Liver (tissue), 3 donors: ENCODE data around the gene SMIM9.

Experiments used
- EGR1 ChIP-seq, 2 donors: IDR thresholded peaks; 2 replicates each; pipeline ENCODE4 v1.6.1; 2016 to 2018; ENCODE audit warnings: antibody characterized with exemption in 2 of 2, low read depth in 2 of 2
- FOXA1 ChIP-seq: IDR thresholded peaks from 2 replicates; pipeline ENCODE4 v1.6.1; 2016; ENCODE audit warnings: antibody characterized with exemption
- GABPA ChIP-seq, 2 donors: IDR thresholded peaks in 1 of 2; conservative IDR thresholded peaks in 1 of 2; 2 replicates each; pipeline ENCODE4 v1.6.1; 2016; ENCODE audit warnings: antibody characterized with exemption in 2 of 2, mild to moderate bottlenecking in 1 of 2, moderate library complexity in 1 of 2
- JUND ChIP-seq, 2 donors: IDR thresholded peaks; 2 replicates each; pipeline ENCODE4 v1.6.1; 2016; ENCODE audit warnings: antibody characterized with exemption in 2 of 2
- RAD21 ChIP-seq, 2 donors: IDR thresholded peaks; 2 replicates each; pipeline ENCODE4 v1.6.1; 2016; ENCODE audit warnings: antibody characterized with exemption in 2 of 2, mild to moderate bottlenecking in 2 of 2
- RXRA ChIP-seq, 2 donors: IDR thresholded peaks; 2 replicates each; pipeline ENCODE4 v1.6.1; 2017 to 2018; ENCODE audit warnings: antibody characterized with exemption in 2 of 2, mild to moderate bottlenecking in 1 of 2
- SP1 ChIP-seq: IDR thresholded peaks from 2 replicates; pipeline ENCODE4 v1.6.1; 2018; ENCODE audit warnings: antibody characterized with exemption, mild to moderate bottlenecking
- TAF1 ChIP-seq: conservative IDR thresholded peaks from 2 replicates; pipeline ENCODE4 v1.6.1; 2016; ENCODE audit warnings: antibody characterized with exemption, mild to moderate bottlenecking
- YY1 ChIP-seq: IDR thresholded peaks from 2 replicates; pipeline ENCODE4 v1.6.1; 2016; ENCODE audit warnings: antibody characterized with exemption, mild to moderate bottlenecking
- TF ChIP-seq, protein P1 (sequence below): fragments of 150-350 bp; IDR thresholded peaks from 2 replicates; pipeline ENCODE4 v1.5.1; 2017; ENCODE audit warnings: improper control_type of control experiment, low read depth, low read length; ENCODE audit not compliant: missing input control
- TF ChIP-seq, protein P2 (sequence below): IDR thresholded peaks from 2 replicates; pipeline ENCODE4 v1.6.1; 2016; ENCODE audit warnings: antibody characterized with exemption
- TF ChIP-seq, protein P3 (sequence below): IDR thresholded peaks from 2 replicates; pipeline ENCODE4 v1.6.1; 2016; ENCODE audit warnings: antibody characterized with exemption
- TF ChIP-seq, protein P4 (sequence below): IDR thresholded peaks from 2 replicates; pipeline ENCODE4 v1.6.1; 2016; ENCODE audit warnings: antibody characterized with exemption, mild to moderate bottlenecking
- TF ChIP-seq, protein P5 (sequence below): IDR thresholded peaks from 2 replicates; pipeline ENCODE4 v1.6.1; 2016; ENCODE audit warnings: antibody characterized with exemption
- donor health status: healthy.
- donor health status: healthy.

DNA sequence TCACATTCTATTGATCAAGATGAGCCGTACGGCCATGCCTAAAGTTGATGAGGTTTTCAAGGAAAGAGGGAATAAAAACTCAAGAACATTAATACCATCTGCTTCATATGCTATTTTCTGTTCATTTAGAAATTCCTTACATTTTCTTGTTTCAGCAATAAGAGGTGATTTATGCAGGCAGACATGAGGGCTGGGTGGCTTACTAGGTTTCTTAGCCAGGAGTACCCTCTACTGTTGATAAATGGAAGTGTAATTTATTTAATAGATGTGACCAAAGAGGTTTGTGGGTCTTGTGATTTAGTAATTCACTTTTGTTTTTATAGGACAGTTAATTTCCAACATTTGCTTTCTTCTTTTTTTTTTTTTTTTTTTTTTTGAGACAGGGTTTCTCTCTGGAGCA is 6.4 kb upstream of the SMIM9 start:
- TF ChIP-seq, protein P1, sequence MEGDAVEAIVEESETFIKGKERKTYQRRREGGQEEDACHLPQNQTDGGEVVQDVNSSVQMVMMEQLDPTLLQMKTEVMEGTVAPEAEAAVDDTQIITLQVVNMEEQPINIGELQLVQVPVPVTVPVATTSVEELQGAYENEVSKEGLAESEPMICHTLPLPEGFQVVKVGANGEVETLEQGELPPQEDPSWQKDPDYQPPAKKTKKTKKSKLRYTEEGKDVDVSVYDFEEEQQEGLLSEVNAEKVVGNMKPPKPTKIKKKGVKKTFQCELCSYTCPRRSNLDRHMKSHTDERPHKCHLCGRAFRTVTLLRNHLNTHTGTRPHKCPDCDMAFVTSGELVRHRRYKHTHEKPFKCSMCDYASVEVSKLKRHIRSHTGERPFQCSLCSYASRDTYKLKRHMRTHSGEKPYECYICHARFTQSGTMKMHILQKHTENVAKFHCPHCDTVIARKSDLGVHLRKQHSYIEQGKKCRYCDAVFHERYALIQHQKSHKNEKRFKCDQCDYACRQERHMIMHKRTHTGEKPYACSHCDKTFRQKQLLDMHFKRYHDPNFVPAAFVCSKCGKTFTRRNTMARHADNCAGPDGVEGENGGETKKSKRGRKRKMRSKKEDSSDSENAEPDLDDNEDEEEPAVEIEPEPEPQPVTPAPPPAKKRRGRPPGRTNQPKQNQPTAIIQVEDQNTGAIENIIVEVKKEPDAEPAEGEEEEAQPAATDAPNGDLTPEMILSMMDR = peak; percentile 65
- TF ChIP-seq, protein P2, sequence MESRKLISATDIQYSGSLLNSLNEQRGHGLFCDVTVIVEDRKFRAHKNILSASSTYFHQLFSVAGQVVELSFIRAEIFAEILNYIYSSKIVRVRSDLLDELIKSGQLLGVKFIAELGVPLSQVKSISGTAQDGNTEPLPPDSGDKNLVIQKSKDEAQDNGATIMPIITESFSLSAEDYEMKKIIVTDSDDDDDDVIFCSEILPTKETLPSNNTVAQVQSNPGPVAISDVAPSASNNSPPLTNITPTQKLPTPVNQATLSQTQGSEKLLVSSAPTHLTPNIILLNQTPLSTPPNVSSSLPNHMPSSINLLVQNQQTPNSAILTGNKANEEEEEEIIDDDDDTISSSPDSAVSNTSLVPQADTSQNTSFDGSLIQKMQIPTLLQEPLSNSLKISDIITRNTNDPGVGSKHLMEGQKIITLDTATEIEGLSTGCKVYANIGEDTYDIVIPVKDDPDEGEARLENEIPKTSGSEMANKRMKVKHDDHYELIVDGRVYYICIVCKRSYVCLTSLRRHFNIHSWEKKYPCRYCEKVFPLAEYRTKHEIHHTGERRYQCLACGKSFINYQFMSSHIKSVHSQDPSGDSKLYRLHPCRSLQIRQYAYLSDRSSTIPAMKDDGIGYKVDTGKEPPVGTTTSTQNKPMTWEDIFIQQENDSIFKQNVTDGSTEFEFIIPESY = no peak
- TF ChIP-seq TAF1 = no peak
- TF ChIP-seq RXRA (IDR thresholded peaks at IDR 0.05) = no peak
- no peak for TF ChIP-seq FOXA1
- TF ChIP-seq, protein P3, sequence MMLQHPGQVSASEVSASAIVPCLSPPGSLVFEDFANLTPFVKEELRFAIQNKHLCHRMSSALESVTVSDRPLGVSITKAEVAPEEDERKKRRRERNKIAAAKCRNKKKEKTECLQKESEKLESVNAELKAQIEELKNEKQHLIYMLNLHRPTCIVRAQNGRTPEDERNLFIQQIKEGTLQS = no peak
- no peak for TF ChIP-seq EGR1 (IDR thresholded peaks at IDR 0.05; ENCODE audit: low read depth in 2 of 2)
- TF ChIP-seq, protein P4, sequence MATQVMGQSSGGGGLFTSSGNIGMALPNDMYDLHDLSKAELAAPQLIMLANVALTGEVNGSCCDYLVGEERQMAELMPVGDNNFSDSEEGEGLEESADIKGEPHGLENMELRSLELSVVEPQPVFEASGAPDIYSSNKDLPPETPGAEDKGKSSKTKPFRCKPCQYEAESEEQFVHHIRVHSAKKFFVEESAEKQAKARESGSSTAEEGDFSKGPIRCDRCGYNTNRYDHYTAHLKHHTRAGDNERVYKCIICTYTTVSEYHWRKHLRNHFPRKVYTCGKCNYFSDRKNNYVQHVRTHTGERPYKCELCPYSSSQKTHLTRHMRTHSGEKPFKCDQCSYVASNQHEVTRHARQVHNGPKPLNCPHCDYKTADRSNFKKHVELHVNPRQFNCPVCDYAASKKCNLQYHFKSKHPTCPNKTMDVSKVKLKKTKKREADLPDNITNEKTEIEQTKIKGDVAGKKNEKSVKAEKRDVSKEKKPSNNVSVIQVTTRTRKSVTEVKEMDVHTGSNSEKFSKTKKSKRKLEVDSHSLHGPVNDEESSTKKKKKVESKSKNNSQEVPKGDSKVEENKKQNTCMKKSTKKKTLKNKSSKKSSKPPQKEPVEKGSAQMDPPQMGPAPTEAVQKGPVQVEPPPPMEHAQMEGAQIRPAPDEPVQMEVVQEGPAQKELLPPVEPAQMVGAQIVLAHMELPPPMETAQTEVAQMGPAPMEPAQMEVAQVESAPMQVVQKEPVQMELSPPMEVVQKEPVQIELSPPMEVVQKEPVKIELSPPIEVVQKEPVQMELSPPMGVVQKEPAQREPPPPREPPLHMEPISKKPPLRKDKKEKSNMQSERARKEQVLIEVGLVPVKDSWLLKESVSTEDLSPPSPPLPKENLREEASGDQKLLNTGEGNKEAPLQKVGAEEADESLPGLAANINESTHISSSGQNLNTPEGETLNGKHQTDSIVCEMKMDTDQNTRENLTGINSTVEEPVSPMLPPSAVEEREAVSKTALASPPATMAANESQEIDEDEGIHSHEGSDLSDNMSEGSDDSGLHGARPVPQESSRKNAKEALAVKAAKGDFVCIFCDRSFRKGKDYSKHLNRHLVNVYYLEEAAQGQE = no peak
- TF ChIP-seq JUND (IDR thresholded peaks at IDR 0.05) = no peak
- TF ChIP-seq SP1 = no peak
- TF ChIP-seq, protein P5, sequence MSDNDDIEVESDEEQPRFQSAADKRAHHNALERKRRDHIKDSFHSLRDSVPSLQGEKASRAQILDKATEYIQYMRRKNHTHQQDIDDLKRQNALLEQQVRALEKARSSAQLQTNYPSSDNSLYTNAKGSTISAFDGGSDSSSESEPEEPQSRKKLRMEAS = no peak
- TF ChIP-seq GABPA (IDR thresholded peaks at IDR 0.05 in 1 of 2, conservative IDR thresholded peaks at IDR 0.05 in 1 of 2) = no peak
- peak; percentile 84 to 86 for TF ChIP-seq RAD21 (IDR thresholded peaks at IDR 0.05)
- TF ChIP-seq YY1 = no peak
